ENCODE results near the gene ST8SIA4.

DNA sequence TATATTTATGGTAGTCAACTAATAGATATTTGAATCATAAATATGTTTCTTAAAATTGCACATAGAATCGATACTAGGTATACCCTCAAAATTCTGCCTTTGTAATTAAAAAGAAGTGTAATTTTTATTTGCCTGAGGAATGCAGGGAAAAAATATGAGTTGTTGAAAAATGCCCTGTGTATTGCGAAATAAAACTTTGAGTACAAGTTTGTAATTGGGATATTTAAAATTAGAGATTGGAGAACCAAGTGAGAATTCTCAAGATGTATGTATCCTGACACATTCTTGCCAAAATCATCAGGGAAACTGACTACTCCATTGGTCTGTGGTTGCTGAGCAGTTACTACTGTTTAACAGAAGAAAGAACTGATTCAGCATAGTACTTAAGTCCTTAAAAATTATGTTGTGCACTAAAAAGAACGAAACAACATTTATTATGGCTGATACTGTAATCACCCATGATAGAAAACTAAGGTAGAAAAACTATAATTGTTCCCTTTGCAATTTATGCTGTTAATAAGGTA is 36.0 kb downstream of the ST8SIA4 start:
- no peak for TF ChIP-seq CTCF (IDR thresholded peaks at IDR 0.05)
- TF ChIP-seq POLR2A (IDR thresholded peaks at IDR 0.05) = no peak
- no peak for TF ChIP-seq POLR2AphosphoS5 (IDR thresholded peaks at IDR 0.05)
- TF ChIP-seq EP300 (IDR thresholded peaks at IDR 0.05; ENCODE audit: low read depth) = no peak

All from transverse colon (tissue), 4 donors.